Cardiac fibroblast (primary cell): ENCODE data around the gene VEZF1.
A peak's percentile ranks its signal among the peaks of the same experiment; 100 is the strongest.

Experiments used
- DNase-seq, 2 donors: peaks; one replicate each; pipeline versions ENCODE4 v3.0.0 to v3.0.0-alpha.2; 2010; ENCODE audit warnings: low read depth in 2 of 2
- H3K4me3 ChIP-seq, 2 donors: replicated peaks in 1 of 2; 1 replicate in 1 of 2; 2 replicates in 1 of 2; pipeline ENCODE4 v1.5.1; 2011; ENCODE audit warnings: low read depth in 2 of 2, low read length in 2 of 2, mild to moderate bottlenecking in 2 of 2, moderate library complexity in 1 of 2
- CTCF ChIP-seq: IDR thresholded peaks from one replicate; pipeline ENCODE4 v1.5.1; 2011; ENCODE audit warnings: low read depth, mild to moderate bottlenecking, low read length, inconsistent platforms

Gene VEZF1

GRCh38 chr17:57948169-57948554 lies 39.9 kb downstream of the VEZF1 start:
- peak in 1 of 2 donors; percentile 12 for DNase-seq
- no peak overlapping the region for H3K4me3 ChIP-seq
- TF ChIP-seq CTCF: no peak

GRCh38 chr17:57947369-57947768 lies 40.7 kb downstream of the VEZF1 start:
- TF ChIP-seq CTCF: no peak
- H3K4me3 ChIP-seq: peak overlapping the region in 1 of 2 donors; percentile 44
- no peak for DNase-seq

- DNase-seq: peak; percentile 66 to 76
- no peak for TF ChIP-seq CTCF
- H3K4me3 ChIP-seq: peak overlapping the region; percentile 19 to 44
Measured at GRCh38 chr17:57946798-57947358, 41.2 kb downstream of the VEZF1 start.

GRCh38 chr17:57945996-57946797 lies 41.9 kb downstream of the VEZF1 start:
- H3K4me3 ChIP-seq: peak overlapping the region; percentile 19 to 44
- no peak for TF ChIP-seq CTCF
- peak; percentile 22 to 46 for DNase-seq

- H3K4me3 ChIP-seq: no peak overlapping the region
- TF ChIP-seq CTCF: no peak
- DNase-seq: peak in 1 of 2 donors; percentile 46
Measured at GRCh38 chr17:57944908-57945307, 43.1 kb downstream of the VEZF1 start.

GRCh38 chr17:57943645-57944044 lies 44.4 kb downstream of the VEZF1 start:
- no peak overlapping the region for H3K4me3 ChIP-seq
- no peak for DNase-seq
- TF ChIP-seq CTCF: no peak
